ENCODE measurements around the gene NBAS.

DNA sequence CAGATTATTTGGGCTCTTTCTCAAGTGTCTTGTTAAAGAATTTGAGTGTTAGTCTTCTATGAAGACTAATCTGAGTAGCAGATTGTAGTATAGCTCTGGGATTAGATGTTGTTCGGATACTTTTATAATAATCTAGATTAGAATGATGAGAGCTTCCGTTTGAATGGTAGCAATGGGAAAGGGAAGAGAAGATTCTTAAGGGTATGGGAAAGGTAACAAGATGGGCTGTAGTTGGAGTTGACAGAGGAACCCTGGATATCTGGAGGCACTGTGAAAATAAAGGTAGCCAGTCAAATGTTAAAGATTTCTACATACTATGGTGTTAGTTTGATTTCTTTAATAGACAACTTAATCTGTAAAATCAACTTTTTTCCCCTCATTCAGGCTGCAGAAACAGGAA is 35.2 kb upstream of the NBAS start:
- TF ChIP-seq TAF1 (IDR thresholded peaks at IDR 0.05; ENCODE audit: borderline replicate concordance, low read depth, low read length): no peak
- TF ChIP-seq POLR2AphosphoS5 (IDR thresholded peaks at IDR 0.05; ENCODE audit: low read depth, low read length): no peak
- no peak for TF ChIP-seq POLR2A (IDR thresholded peaks at IDR 0.05; ENCODE audit: low read depth, low read length)

All from GM12892 (cell line).